Body of pancreas (tissue), 4 donors: Measurements from ENCODE around the gene GREB1. TPM values are rescaled to one million over a fixed set of nuclear protein-coding genes. Genes with fewer than 3 reads are reported as not detected.

ENCODE experiments used
- ATAC-seq: fragments of 150-250 bp; one replicate; pipeline ENCODE4 v1.9.1; 2016
- DNase-seq, 4 donors: peaks; one replicate each; pipeline ENCODE4 v3.0.0-alpha.2; 2019
- H3K27ac ChIP-seq, 4 donors: fragments of 200-600 bp; sonication (generic); 1 replicate in 3 of 4; 2 replicates in 1 of 4; pipeline versions ENCODE4 v1.5.1 to v1.6.1; 2016 to 2019; ENCODE audit warnings: mild to moderate bottlenecking in 1 of 4, mixed read lengths in 1 of 4, moderate library complexity in 1 of 4
- H3K27me3 ChIP-seq, 2 donors: fragments of 200-600 bp; sonication (generic); one replicate each; pipeline ENCODE4 v1.6.0; 2016; ENCODE audit warnings: mild to moderate bottlenecking in 1 of 2
- H3K36me3 ChIP-seq, 2 donors: fragments of 200-600 bp; sonication (generic); replicated peaks in 1 of 2; 2 replicates each; pipeline ENCODE4 v1.5.1; 2016; ENCODE audit warnings: low read depth in 2 of 2; ENCODE audit not compliant: insufficient read depth in 1 of 2
- H3K4me1 ChIP-seq: fragments of 200-600 bp; sonication (generic); one replicate; pipeline ENCODE4 v1.6.0; 2016
- H3K4me3 ChIP-seq, 2 donors: fragments of 200-600 bp; sonication (generic); 1 replicate in 1 of 2; 2 replicates in 1 of 2; pipeline ENCODE4 v1.5.1; 2016 to 2019
- H3K9me3 ChIP-seq, 3 donors: fragments of 200-600 bp; sonication (generic); 1 replicate in 2 of 3; 2 replicates in 1 of 3; pipeline ENCODE4 v1.5.1; 2016
- POLR2A ChIP-seq, 3 donors: fragments of 450-650 bp; IDR thresholded peaks; one replicate each; pipeline ENCODE4 v1.6.1; 2016; ENCODE audit warnings: antibody characterized with exemption in 3 of 3, mild to moderate bottlenecking in 2 of 3
- WGBS, 2 donors: methylation state at CpG; one replicate each; pipeline ENCODE4 v1.1.5; 2017; 5-methylcytosine and 5-hydroxymethylcytosine counted together
- intact Hi-C: fragments of 100-400 bp; cut with DNase I; formaldehyde crosslinking; loops from one replicate; pipeline ENCODE4 v1.15.1; 2023
- total RNA-seq, 2 donors: library from RNA; depleted of rRNA; stranded (reverse); fragments of >200 nt; gene quantifications; one replicate each; pipeline ENCODE4 v1.1.0, GENCODE V29; 2016
- TF ChIP-seq, protein P1 (sequence below), 7 experiments: fragments of 450-650 bp in 4 of 7; fragments of 200-600 bp in 3 of 7; sonication (generic) in 3 of 7; IDR thresholded peaks; one replicate each; pipeline ENCODE4 v1.5.1; 2016 to 2019; ENCODE audit warnings: antibody characterized with exemption in 7 of 7

Gene GREB1
- total RNA-seq, 2 donors from 2014 or later = 10.4 to 19.8 TPM

DNA sequence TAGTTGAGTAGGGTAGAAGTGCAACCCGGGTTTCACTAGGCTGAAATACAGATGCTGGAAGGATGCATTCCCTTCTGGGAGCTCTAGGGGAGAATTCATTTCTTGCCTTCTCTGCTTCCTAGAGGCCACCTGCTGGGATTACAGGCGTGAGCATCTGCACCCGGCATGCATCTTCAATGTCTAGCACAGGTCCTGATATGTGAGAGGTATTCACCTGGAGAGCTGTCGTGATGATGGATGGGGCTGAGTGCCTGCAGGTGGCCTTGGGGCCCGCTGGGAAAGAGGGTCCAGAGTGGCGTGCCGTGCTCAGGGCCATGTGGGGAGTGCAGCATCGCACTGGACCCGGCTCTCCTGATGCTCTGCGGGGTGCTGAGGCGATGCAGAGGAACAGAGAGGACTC, 142.8 kb downstream of the GREB1 start:
- intact Hi-C loops = no loop called here
- Histone ChIP-seq H3K27me3 (no peaks in the 10 kb centered on the region), H3K27ac (no peak overlapping the region), H3K36me3 (no peaks in the 10 kb centered on the region), H3K9me3 (no peaks in the 10 kb centered on the region), H3K4me1 (peaks cover 23% of the 10 kb centered on the region), H3K4me3 (no peak overlapping the region)
- ATAC-seq (no peak), DNase-seq (no peak)
- 39 to 51% methylated on average over 9 to 11 of the region's 11 CpGs for WGBS, 2 donors
- TF ChIP-seq, protein P1, sequence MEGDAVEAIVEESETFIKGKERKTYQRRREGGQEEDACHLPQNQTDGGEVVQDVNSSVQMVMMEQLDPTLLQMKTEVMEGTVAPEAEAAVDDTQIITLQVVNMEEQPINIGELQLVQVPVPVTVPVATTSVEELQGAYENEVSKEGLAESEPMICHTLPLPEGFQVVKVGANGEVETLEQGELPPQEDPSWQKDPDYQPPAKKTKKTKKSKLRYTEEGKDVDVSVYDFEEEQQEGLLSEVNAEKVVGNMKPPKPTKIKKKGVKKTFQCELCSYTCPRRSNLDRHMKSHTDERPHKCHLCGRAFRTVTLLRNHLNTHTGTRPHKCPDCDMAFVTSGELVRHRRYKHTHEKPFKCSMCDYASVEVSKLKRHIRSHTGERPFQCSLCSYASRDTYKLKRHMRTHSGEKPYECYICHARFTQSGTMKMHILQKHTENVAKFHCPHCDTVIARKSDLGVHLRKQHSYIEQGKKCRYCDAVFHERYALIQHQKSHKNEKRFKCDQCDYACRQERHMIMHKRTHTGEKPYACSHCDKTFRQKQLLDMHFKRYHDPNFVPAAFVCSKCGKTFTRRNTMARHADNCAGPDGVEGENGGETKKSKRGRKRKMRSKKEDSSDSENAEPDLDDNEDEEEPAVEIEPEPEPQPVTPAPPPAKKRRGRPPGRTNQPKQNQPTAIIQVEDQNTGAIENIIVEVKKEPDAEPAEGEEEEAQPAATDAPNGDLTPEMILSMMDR (IDR thresholded peaks at IDR 0.05) = no peak
- no peak for TF ChIP-seq POLR2A (IDR thresholded peaks at IDR 0.05)

DNA sequence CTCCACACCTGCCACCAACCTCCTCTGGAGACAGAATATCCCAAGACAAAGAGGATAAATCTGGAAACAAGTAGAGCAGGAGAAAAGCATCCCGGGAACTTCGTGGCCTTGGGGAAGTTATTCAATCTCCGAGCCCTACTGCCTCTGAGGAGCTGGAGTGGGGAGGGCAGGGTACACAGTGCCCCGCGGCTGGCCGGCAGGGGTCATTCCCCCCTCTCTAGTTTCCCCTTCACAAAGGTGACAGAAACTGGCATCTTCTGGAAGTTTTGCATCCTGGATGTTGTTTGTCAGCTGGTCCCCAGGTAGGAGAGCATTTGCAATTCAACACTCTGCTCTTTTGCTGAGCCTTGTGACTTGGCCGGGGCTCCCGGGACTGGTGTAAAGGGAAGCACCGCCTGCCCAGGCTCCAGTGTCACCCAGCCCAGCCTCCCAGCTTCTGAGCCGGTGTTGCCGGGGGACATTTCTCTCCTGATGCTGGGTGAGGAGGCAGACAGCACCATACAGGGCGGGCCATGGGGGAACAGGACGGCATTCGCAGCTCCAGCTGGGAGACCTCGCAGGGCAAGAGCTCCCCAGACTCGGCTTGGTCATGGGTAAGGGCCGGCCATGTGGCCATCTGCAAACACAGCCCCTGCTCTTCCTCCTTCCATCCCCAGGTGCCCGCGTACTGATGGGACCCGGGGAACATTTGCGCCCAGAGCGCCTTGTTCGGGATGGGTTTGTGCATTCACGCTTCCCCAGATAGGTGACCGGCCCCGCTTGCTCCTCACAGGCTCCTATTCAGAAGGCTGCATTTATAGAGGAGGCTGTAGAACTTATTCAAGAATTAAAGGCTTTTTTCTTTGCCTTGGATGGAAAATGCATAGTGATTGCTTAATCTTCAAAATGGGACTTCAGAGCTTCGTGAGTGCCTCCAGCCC, 143.6 kb downstream of the GREB1 start:
- 53 to 56% methylated on average over 18 to 24 of the region's 27 CpGs for WGBS, 2 donors
- no peaks in the 10 kb centered on the region for H3K9me3 ChIP-seq
- TF ChIP-seq, protein P1 (IDR thresholded peaks at IDR 0.05) = no peak
- no peak for TF ChIP-seq POLR2A (IDR thresholded peaks at IDR 0.05)
- H3K4me1 ChIP-seq = peaks cover 31% of the 10 kb centered on the region
- intact Hi-C loops = no loop called here
- H3K4me3 ChIP-seq = no peak overlapping the region
- H3K36me3 ChIP-seq = no peaks in the 10 kb centered on the region
- peak in 1 of 4 donors; percentile 11 for DNase-seq
- no peak for ATAC-seq
- H3K27ac ChIP-seq = no peak overlapping the region
- H3K27me3 ChIP-seq = no peaks in the 10 kb centered on the region

DNA sequence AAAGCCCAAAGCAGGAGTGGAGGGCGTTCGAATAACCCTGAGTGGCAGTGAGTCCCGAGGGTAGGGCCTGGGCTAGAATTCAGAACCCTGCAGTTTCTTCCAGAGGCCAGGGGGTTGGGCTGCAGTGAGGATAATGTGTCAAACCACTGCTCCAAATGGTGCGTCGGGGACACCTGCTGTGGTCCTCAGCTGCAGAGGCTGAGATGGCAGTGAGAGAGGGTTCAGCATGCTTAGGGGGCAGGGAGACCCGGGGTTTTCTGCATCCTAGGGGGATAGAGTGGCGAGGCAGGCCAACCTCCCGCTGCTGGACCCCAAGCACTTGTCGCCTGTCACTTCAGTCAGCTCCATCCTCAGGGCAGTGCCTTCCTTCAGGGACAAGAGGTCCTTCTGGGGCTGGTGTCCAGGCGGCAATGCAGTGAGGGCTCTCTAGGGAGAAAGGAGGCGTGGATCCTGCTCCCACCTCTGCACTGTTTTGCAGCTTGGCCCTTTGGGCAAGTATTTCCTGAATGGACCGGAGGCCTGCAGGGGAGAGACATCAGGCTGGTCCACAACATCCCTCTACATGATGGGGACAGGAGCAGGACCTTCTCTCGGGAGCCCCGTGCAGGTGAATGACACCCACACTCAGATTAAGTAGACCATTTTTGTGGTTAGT, 144.6 kb downstream of the GREB1 start:
- no peaks in the 10 kb centered on the region for H3K9me3 ChIP-seq
- DNase-seq (peak in 1 of 4 donors; percentile 3), ATAC-seq (no peak)
- H3K27ac ChIP-seq = no peak overlapping the region
- TF ChIP-seq, protein P1 (IDR thresholded peaks at IDR 0.05) = no peak
- intact Hi-C loops = no loop called here
- peaks cover 31% of the 10 kb centered on the region for H3K4me1 ChIP-seq
- WGBS, 2 donors = 79 to 85% methylated on average over 8 to 13 of the region's 14 CpGs
- H3K4me3 ChIP-seq = no peak overlapping the region
- H3K36me3 ChIP-seq = no peaks in the 10 kb centered on the region
- H3K27me3 ChIP-seq = no peaks in the 10 kb centered on the region

- Histone ChIP-seq H3K4me1 (peaks cover 31% of the 10 kb centered on the region), H3K9me3 (no peaks in the 10 kb centered on the region), H3K4me3 (no peak overlapping the region), H3K27me3 (no peaks in the 10 kb centered on the region), H3K36me3 (no peaks in the 10 kb centered on the region), H3K27ac (no peak overlapping the region)
- TF ChIP-seq, protein P1 (IDR thresholded peaks at IDR 0.05) = no peak
- TF ChIP-seq POLR2A (IDR thresholded peaks at IDR 0.05) = no peak
- WGBS, 2 donors = 73 to 80% methylated on average over 7 of the region's 7 CpGs
- DNase-seq (no peak), ATAC-seq (no peak)
- intact Hi-C loops = no loop called here
These were observed 145.2 kb downstream of the GREB1 start for GRCh38 chr2:11679016-11679415.
